Measurements from ENCODE around the gene PRKAG1.
"Not testable (repeated sequence)": the region's sequence is repeated elsewhere in the genome, so short reads cannot be mapped to it uniquely, and the experiment has no call there.

Gene PRKAG1

GRCh38 chr12:49018261-49019119 lies at the start of gene PRKAG1:
PRKAG1 (minus strand) TSS chr12:49018776; CDS start chr12:49018740, 36 bp downstream.
- Histone ChIP-seq H2AFZ (ENCODE audit: low read depth) (peak within 1 kb of the TSS; percentile 22; the same call in 1 of the 2 replicates), H3K4me1 (ENCODE audit: low read depth, poor library complexity, severe bottlenecking) (peaks cover 24% of the 10 kb centered on the region), H3K4me3 (IDR thresholded peaks at IDR 0.05; ENCODE audit: insufficient read depth, low read depth, low read length) (peak within 1 kb of the TSS; percentile 39), H3K4me2 (peak within 1 kb of the TSS; percentile 82), H3K9ac (peak within 1 kb of the TSS; percentile 73), H4K20me1 (ENCODE audit: insufficient read depth) (no peaks in the 10 kb centered on the region), H3K27me3 (ENCODE audit: insufficient read depth, low read depth) (no peaks in the 10 kb centered on the region), H3K36me3 (ENCODE audit: insufficient read depth) (no peaks in the 10 kb centered on the region), H3K79me2 (ENCODE audit: insufficient read depth, low read depth) (peaks cover 11% of the 10 kb centered on the region), H3K27ac (peak within 1 kb of the TSS; percentile 82)
- TF ChIP-seq, protein P1, sequence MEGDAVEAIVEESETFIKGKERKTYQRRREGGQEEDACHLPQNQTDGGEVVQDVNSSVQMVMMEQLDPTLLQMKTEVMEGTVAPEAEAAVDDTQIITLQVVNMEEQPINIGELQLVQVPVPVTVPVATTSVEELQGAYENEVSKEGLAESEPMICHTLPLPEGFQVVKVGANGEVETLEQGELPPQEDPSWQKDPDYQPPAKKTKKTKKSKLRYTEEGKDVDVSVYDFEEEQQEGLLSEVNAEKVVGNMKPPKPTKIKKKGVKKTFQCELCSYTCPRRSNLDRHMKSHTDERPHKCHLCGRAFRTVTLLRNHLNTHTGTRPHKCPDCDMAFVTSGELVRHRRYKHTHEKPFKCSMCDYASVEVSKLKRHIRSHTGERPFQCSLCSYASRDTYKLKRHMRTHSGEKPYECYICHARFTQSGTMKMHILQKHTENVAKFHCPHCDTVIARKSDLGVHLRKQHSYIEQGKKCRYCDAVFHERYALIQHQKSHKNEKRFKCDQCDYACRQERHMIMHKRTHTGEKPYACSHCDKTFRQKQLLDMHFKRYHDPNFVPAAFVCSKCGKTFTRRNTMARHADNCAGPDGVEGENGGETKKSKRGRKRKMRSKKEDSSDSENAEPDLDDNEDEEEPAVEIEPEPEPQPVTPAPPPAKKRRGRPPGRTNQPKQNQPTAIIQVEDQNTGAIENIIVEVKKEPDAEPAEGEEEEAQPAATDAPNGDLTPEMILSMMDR (conservative IDR thresholded peaks at IDR 0.05; ENCODE audit: low read depth, low read length): peak; percentile 48

DNA sequence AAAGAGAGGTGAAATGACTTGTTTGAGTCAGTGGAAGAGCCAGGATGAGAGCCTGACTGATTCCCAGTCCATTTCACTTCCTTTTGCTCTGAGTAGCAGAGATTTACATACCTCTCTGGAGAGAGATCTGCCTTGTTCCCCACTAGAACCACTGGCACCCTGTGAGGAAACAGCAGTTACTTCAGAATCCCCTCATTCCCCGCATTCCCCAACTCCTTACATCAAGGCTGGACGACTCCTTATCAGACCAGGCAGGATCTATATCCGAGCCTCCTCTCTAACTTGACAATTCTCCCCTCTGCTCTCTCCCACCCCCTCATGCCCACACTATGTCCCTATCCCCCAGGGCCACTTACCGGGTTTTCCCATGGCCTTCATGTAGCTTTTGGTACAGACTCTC lies 47.5 kb upstream of the PRKAG1 start:
- no peaks in the 10 kb centered on the region for H3K36me3 ChIP-seq (ENCODE audit: insufficient read depth)
- H3K27ac ChIP-seq: no peak overlapping the region
- H3K4me1 ChIP-seq (ENCODE audit: low read depth, poor library complexity, severe bottlenecking): peaks cover 31% of the 10 kb centered on the region
- H3K9ac ChIP-seq: no peak overlapping the region
- no peaks in the 10 kb centered on the region for H3K27me3 ChIP-seq (ENCODE audit: insufficient read depth, low read depth)
- H2AFZ ChIP-seq (ENCODE audit: low read depth): no peak overlapping the region
- TF ChIP-seq, protein P1 (conservative IDR thresholded peaks at IDR 0.05; ENCODE audit: low read depth, low read length): no peak
- H3K4me2 ChIP-seq: no peak overlapping the region
- H4K20me1 ChIP-seq (ENCODE audit: insufficient read depth): no peaks in the 10 kb centered on the region
- no peak overlapping the region for H3K4me3 ChIP-seq (IDR thresholded peaks at IDR 0.05; ENCODE audit: insufficient read depth, low read depth, low read length)
- H3K79me2 ChIP-seq (ENCODE audit: insufficient read depth, low read depth): no peaks in the 10 kb centered on the region

GRCh38 chr12:49064767-49065152 lies 46.2 kb upstream of the PRKAG1 start:
- Histone ChIP-seq H3K79me2 (ENCODE audit: insufficient read depth, low read depth) (peaks cover 8% of the 10 kb centered on the region; the same call in 1 of the 2 replicates), H3K4me1 (ENCODE audit: low read depth, poor library complexity, severe bottlenecking) (peaks cover 26% of the 10 kb centered on the region), H3K36me3 (ENCODE audit: insufficient read depth) (no peaks in the 10 kb centered on the region), H3K27me3 (ENCODE audit: insufficient read depth, low read depth) (no peaks in the 10 kb centered on the region), H2AFZ (ENCODE audit: low read depth) (no peak overlapping the region), H3K27ac (no peak overlapping the region), H3K4me3 (IDR thresholded peaks at IDR 0.05; ENCODE audit: insufficient read depth, low read depth, low read length) (no peak overlapping the region), H4K20me1 (ENCODE audit: insufficient read depth) (no peaks in the 10 kb centered on the region), H3K4me2 (no peak overlapping the region), H3K9ac (no peak overlapping the region)
- TF ChIP-seq, protein P1 (conservative IDR thresholded peaks at IDR 0.05; ENCODE audit: low read depth, low read length): no peak

DNA sequence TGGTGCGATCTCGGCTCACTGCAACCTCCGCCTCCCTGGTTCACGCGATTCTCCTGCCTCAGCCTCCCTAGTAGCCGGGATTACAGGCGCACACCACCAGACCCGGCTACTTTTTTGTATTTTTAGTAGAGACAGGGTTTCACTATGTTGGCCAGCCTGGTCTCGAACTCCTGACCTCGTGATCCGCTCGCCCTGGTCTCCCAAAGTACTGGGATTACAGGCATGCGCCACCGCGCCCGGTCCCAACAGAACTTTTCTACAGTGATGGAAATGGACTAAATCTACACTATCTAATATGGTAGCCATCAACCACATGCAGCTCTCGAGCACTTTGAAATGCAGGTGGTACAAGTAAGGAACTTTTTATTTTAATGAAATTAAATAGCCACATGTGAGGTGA lies 43.3 kb upstream of the PRKAG1 start:
- not testable (repeated sequence) for H2AFZ ChIP-seq (ENCODE audit: low read depth); H3K36me3 ChIP-seq (ENCODE audit: insufficient read depth); H3K27me3 ChIP-seq (ENCODE audit: insufficient read depth, low read depth); H3K27ac ChIP-seq; H3K4me3 ChIP-seq (IDR thresholded peaks at IDR 0.05; ENCODE audit: insufficient read depth, low read depth, low read length); H3K9ac ChIP-seq
- Histone ChIP-seq H3K4me2 (peak overlapping the region; percentile 90; the same call in 1 of the 2 replicates), H3K4me1 (ENCODE audit: low read depth, poor library complexity, severe bottlenecking) (peaks cover 31% of the 10 kb centered on the region), H4K20me1 (ENCODE audit: insufficient read depth) (peaks cover 12% of the 10 kb centered on the region), H3K79me2 (ENCODE audit: insufficient read depth, low read depth) (peaks cover 36% of the 10 kb centered on the region)

GRCh38 chr12:49061157-49061650 lies 42.6 kb upstream of the PRKAG1 start:
- peak overlapping the region; percentile 97 for H3K9ac ChIP-seq
- no peaks in the 10 kb centered on the region for H3K36me3 ChIP-seq (ENCODE audit: insufficient read depth)
- peaks cover 19% of the 10 kb centered on the region for H4K20me1 ChIP-seq (ENCODE audit: insufficient read depth)
- H3K4me1 ChIP-seq (ENCODE audit: low read depth, poor library complexity, severe bottlenecking): peaks cover 38% of the 10 kb centered on the region
- no peak overlapping the region for H3K4me3 ChIP-seq (IDR thresholded peaks at IDR 0.05; ENCODE audit: insufficient read depth, low read depth, low read length)
- peak overlapping the region; percentile 98 for H2AFZ ChIP-seq (ENCODE audit: low read depth)
- peaks cover 44% of the 10 kb centered on the region for H3K79me2 ChIP-seq (ENCODE audit: insufficient read depth, low read depth)
- no peaks in the 10 kb centered on the region for H3K27me3 ChIP-seq (ENCODE audit: insufficient read depth, low read depth)
- peak overlapping the region; percentile 90 for H3K4me2 ChIP-seq
- TF ChIP-seq, protein P1 (conservative IDR thresholded peaks at IDR 0.05; ENCODE audit: low read depth, low read length): no peak
- peak overlapping the region; percentile 85 for H3K27ac ChIP-seq

All from KMS-11 (cell line).